SU-DHL-6 (cell line): ENCODE measurements around the gene EFHD1.

Source experiments
- CTCF ChIP-seq: fragments of 200-600 bp; sonication (generic); IDR thresholded peaks from one replicate; pipeline ENCODE4 v1.5.1; 2017; ENCODE audit warnings: antibody characterized with exemption, mild to moderate bottlenecking, low read length, moderate library complexity; ENCODE audit not compliant: insufficient read depth, poor library complexity, severe bottlenecking
- EZH2phosphoT487 ChIP-seq: fragments of 200-600 bp; sonication (generic), shearing (Covaris generic); conservative IDR thresholded peaks from 2 replicates; pipeline ENCODE4 v1.6.1; 2018; ENCODE audit warnings: mild to moderate bottlenecking, antibody characterized with exemption, low read length, moderate library complexity, mixed read lengths

GRCh38 chr2:232700154-232700553 is 66.8 kb downstream of the EFHD1 start:
- TF ChIP-seq CTCF (no peak), EZH2phosphoT487 (no peak)
